Measurements from ENCODE around the gene TTC34.

Gene TTC34

GRCh38 chr1:2807678-2808385, 6.3 kb upstream of the TTC34 start:
- H3K9me3 ChIP-seq (ENCODE audit: control insufficient read depth, low read length) = no peaks in the 10 kb centered on the region
- H3K27ac ChIP-seq = no peak overlapping the region
- no peaks in the 10 kb centered on the region for H3K36me3 ChIP-seq (ENCODE audit: control insufficient read depth, insufficient read depth, low read length)
- H3K27me3 ChIP-seq (ENCODE audit: control insufficient read depth, insufficient read depth, low read length) = peaks cover 3% of the 10 kb centered on the region
- no peak overlapping the region for H3K9ac ChIP-seq
- H3K4me2 ChIP-seq (ENCODE audit: low read length) = no peak overlapping the region
- no peaks in the 10 kb centered on the region for H3K79me2 ChIP-seq
- no peak overlapping the region for H2AFZ ChIP-seq
- no peaks in the 10 kb centered on the region for H3K4me1 ChIP-seq
- H3K4me3 ChIP-seq (ENCODE audit: low read depth, low read length) = no peak overlapping the region
- no peak for TF ChIP-seq CTCF (IDR thresholded peaks at IDR 0.05)

- Histone ChIP-seq H3K27me3 (ENCODE audit: control insufficient read depth, insufficient read depth, low read length) (peaks cover 3% of the 10 kb centered on the region), H3K27ac (no peak overlapping the region), H3K4me3 (ENCODE audit: low read depth, low read length) (no peak overlapping the region), H3K79me2 (no peaks in the 10 kb centered on the region), H3K4me2 (ENCODE audit: low read length) (no peak overlapping the region), H3K9me3 (ENCODE audit: control insufficient read depth, low read length) (no peaks in the 10 kb centered on the region), H3K9ac (no peak overlapping the region), H3K4me1 (no peaks in the 10 kb centered on the region), H2AFZ (no peak overlapping the region), H3K36me3 (ENCODE audit: control insufficient read depth, insufficient read depth, low read length) (no peaks in the 10 kb centered on the region)
- TF ChIP-seq CTCF (IDR thresholded peaks at IDR 0.05) = no peak
Observed at GRCh38 chr1:2807036-2807435, 5.5 kb upstream of the TTC34 start.

GRCh38 chr1:2806591-2806990, 5.1 kb upstream of the TTC34 start:
- no peaks in the 10 kb centered on the region for H3K9me3 ChIP-seq (ENCODE audit: control insufficient read depth, low read length)
- no peaks in the 10 kb centered on the region for H3K79me2 ChIP-seq
- no peak overlapping the region for H3K4me3 ChIP-seq (ENCODE audit: low read depth, low read length)
- H2AFZ ChIP-seq = no peak overlapping the region
- no peak overlapping the region for H3K9ac ChIP-seq
- TF ChIP-seq CTCF (IDR thresholded peaks at IDR 0.05) = no peak
- no peaks in the 10 kb centered on the region for H3K36me3 ChIP-seq (ENCODE audit: control insufficient read depth, insufficient read depth, low read length)
- H3K4me1 ChIP-seq = no peaks in the 10 kb centered on the region
- H3K27ac ChIP-seq = no peak overlapping the region
- H3K4me2 ChIP-seq (ENCODE audit: low read length) = no peak overlapping the region
- H3K27me3 ChIP-seq (ENCODE audit: control insufficient read depth, insufficient read depth, low read length) = peaks cover 3% of the 10 kb centered on the region

- H3K4me3 ChIP-seq (ENCODE audit: low read depth, low read length) = no peak overlapping the region
- H3K79me2 ChIP-seq = no peaks in the 10 kb centered on the region
- H3K4me2 ChIP-seq (ENCODE audit: low read length) = no peak overlapping the region
- no peak for TF ChIP-seq CTCF (IDR thresholded peaks at IDR 0.05)
- H2AFZ ChIP-seq = no peak overlapping the region
- H3K9ac ChIP-seq = no peak overlapping the region
- no peaks in the 10 kb centered on the region for H3K9me3 ChIP-seq (ENCODE audit: control insufficient read depth, low read length)
- H3K27ac ChIP-seq = no peak overlapping the region
- H3K4me1 ChIP-seq = no peaks in the 10 kb centered on the region
- peaks cover 3% of the 10 kb centered on the region for H3K27me3 ChIP-seq (ENCODE audit: control insufficient read depth, insufficient read depth, low read length)
- H3K36me3 ChIP-seq (ENCODE audit: control insufficient read depth, insufficient read depth, low read length) = no peaks in the 10 kb centered on the region
Observed at GRCh38 chr1:2805801-2806430, 4.4 kb upstream of the TTC34 start.

Measured in parathyroid adenoma (tissue), 2 donors.